Spleen (tissue), 11 donors: Measurements from ENCODE around the gene HOXB6. TPM values are rescaled to one million over a fixed set of nuclear protein-coding genes. Genes with fewer than 3 reads are reported as not detected.
A peak's percentile ranks its signal among the peaks of the same experiment; 100 is the strongest.

Experiments
- DNase-seq: peaks from one replicate; pipeline ENCODE4 v3.0.0-alpha.2; 2020
- H3K27ac ChIP-seq, 8 donors: fragments of 200-600 bp; sonication (generic) in 7 of 8; 1 replicate in 4 of 8; 2 replicates in 4 of 8; pipeline versions ENCODE4 v1.5.0 to v1.8.0; 2016 to 2021; ENCODE audit warnings: inconsistent platforms in 4 of 8, mild to moderate bottlenecking in 4 of 8, moderate library complexity in 1 of 8
- H3K27me3 ChIP-seq, 7 donors: fragments of 200-600 bp; sonication (generic) in 6 of 7; replicated peaks in 1 of 7; 1 replicate in 4 of 7; 2 replicates in 3 of 7; pipeline versions ENCODE4 v1.5.0 to v1.8.0; 2016 to 2021; ENCODE audit warnings: inconsistent platforms in 3 of 7, mild to moderate bottlenecking in 1 of 7
- H3K36me3 ChIP-seq, 6 donors: fragments of 200-600 bp; sonication (generic) in 5 of 6; 1 replicate in 4 of 6; 2 replicates in 2 of 6; pipeline versions ENCODE4 v1.5.0 to v1.8.0; 2016 to 2021; ENCODE audit warnings: inconsistent platforms in 2 of 6
- H3K4me1 ChIP-seq, 6 donors: fragments of 200-600 bp; sonication (generic) in 5 of 6; 1 replicate in 3 of 6; 2 replicates in 3 of 6; pipeline versions ENCODE4 v1.5.0 to v1.8.0; 2016 to 2021; ENCODE audit warnings: inconsistent platforms in 3 of 6
- H3K4me3 ChIP-seq, 8 donors: fragments of 200-600 bp; sonication (generic) in 7 of 8; 1 replicate in 4 of 8; 2 replicates in 4 of 8; pipeline versions ENCODE4 v1.5.0 to v1.8.0; 2016 to 2021; ENCODE audit warnings: inconsistent platforms in 4 of 8, mild to moderate bottlenecking in 4 of 8, moderate library complexity in 2 of 8
- H3K9me3 ChIP-seq, 8 donors: fragments of 200-600 bp; sonication (generic) in 7 of 8; 1 replicate in 4 of 8; 2 replicates in 4 of 8; pipeline versions ENCODE4 v1.5.0 to v1.8.0; 2016 to 2021; ENCODE audit warnings: inconsistent platforms in 4 of 8
- CTCF ChIP-seq, 11 experiments: fragments of 200-600 bp in 7 of 11; fragments of 450-650 bp in 4 of 11; sonication (generic) in 4 of 11; IDR thresholded peaks in 8 of 11; conservative IDR thresholded peaks in 3 of 11; 1 replicate in 7 of 11; 2 replicates in 4 of 11; pipeline versions ENCODE4 v1.4.0 to v1.8.0; 2016 to 2021; ENCODE audit warnings: antibody characterized with exemption in 11 of 11, inconsistent platforms in 4 of 11, mild to moderate bottlenecking in 1 of 11
- POLR2A ChIP-seq, 3 donors: fragments of 450-650 bp; IDR thresholded peaks; one replicate each; pipeline ENCODE4 v1.5.1; 2017; ENCODE audit warnings: antibody characterized with exemption in 3 of 3, mild to moderate bottlenecking in 1 of 3
- POLR2AphosphoS5 ChIP-seq, 3 donors: sonication (generic); formaldehyde crosslinking; IDR thresholded peaks; one replicate each; pipeline ENCODE4 v1.5.1; 2017; ENCODE audit warnings: antibody characterized with exemption in 3 of 3
- WGBS, 5 donors: extraction: QIAGEN DNeasy Blood & Tissue Kit in 3 of 5; methylation state at CpG; one replicate each; pipeline versions ENCODE4 v1.1.5 to v1.1.7; 2013 to 2018; 5-methylcytosine and 5-hydroxymethylcytosine counted together
- intact Hi-C: fragments of 100-400 bp; cut with DNase I; formaldehyde crosslinking; loops from one replicate; pipeline ENCODE4 v1.15.0; 2023; ENCODE audit warnings: low total_unique reads
- polyA plus RNA-seq, 3 donors: library from polyadenylated mRNA; stranded (reverse); fragments of 200-250 nt; gene quantifications; one replicate each; pipeline ENCODE4 v1.2.1, GENCODE V29; 2013
- total RNA-seq, 7 donors: library from RNA; depleted of rRNA in 3 of 7; stranded (reverse); fragments of >200 nt in 3 of 7; fragmentation: NEBNext Ultra II Directional in 4 of 7; extraction: Animal tissue kit (Norgen Biotek cat#: 25700) in 4 of 7; gene quantifications; one replicate each; pipeline versions ENCODE4 v1.1.0 to v1.2.1, GENCODE V29; 2016 to 2021
- donor health status: healthy with polysubstance abuse.
- donor health status: DM: no; HTN: no; CAD: no; lungs with moderate emphysema.
- donor health status: DM: no; HTN: no; CAD: no.
- donor health status: Bipolar disorder and iron deficiency.
- donor health status: healthy.
- donor health status: DM: no; HTN: no; CAD: no.
- donor health status: DM: yes; HTN: yes; CAD: no.

The HOXB6 gene
- total and polyA plus RNA-seq, 10 donors, result 1.2 to 4.5 (median 2.9) TPM

- Histone ChIP-seq H3K27ac (no peak within 1 kb of the TSS), H3K4me3 (peak within 1 kb of the TSS; percentile 12 to 69 (median 40)), H3K36me3 (no peaks in the 10 kb centered on the region), H3K27me3 (peaks cover 15 to 100% (median 100%) of the 10 kb centered on the region in 7 donors), H3K9me3 (no peaks in the 10 kb centered on the region), H3K4me1 (peaks cover 22 to 31% (median 26%) of the 10 kb centered on the region in 6 donors)
- WGBS, 5 donors, result 3 to 5% (median 3%) methylated on average over 37 to 49 of the region's 50 CpGs
- DNase-seq, result no peak
- intact Hi-C loops, result no loop called here
- TF ChIP-seq POLR2AphosphoS5 (IDR thresholded peaks at IDR 0.05) (no peak), CTCF (IDR thresholded peaks at IDR 0.05 in 8 of 11, conservative IDR thresholded peaks at IDR 0.05 in 3 of 11) (no peak)
Measured at GRCh38 chr17:48626245-48627117, 21.7 kb upstream of the HOXB6 start, which contains the start of gene HOXB9. HOXB9 (minus strand) TSS chr17:48626358; CDS start chr17:48626269, 89 bp downstream.

- peak overlapping the region; percentile 12 to 69 (median 40) for H3K4me3 ChIP-seq
- intact Hi-C loops, result no loop called here
Measured at GRCh38 chr17:48625495-48626244, 20.9 kb upstream of the HOXB6 start.

GRCh38 chr17:48624544-48625494 is 20.0 kb upstream of the HOXB6 start:
- Histone ChIP-seq H3K4me3 (peak overlapping the region in 7 of 8 donors; percentile 32 to 69 (median 40)), H3K36me3 (no peaks in the 10 kb centered on the region), H3K9me3 (no peaks in the 10 kb centered on the region), H3K27ac (no peak overlapping the region), H3K4me1 (peaks cover 22 to 31% (median 26%) of the 10 kb centered on the region in 6 donors), H3K27me3 (peaks cover 16 to 100% (median 100%) of the 10 kb centered on the region in 7 donors)
- 2 to 3% (median 3%) methylated on average over 49 to 66 of the region's 66 CpGs for WGBS, 5 donors
- TF ChIP-seq POLR2A (IDR thresholded peaks at IDR 0.05) (no peak), POLR2AphosphoS5 (IDR thresholded peaks at IDR 0.05) (no peak), CTCF (IDR thresholded peaks at IDR 0.05 in 8 of 11, conservative IDR thresholded peaks at IDR 0.05 in 3 of 11) (no peak)
- intact Hi-C loops, result no loop called here
- no peak for DNase-seq

More at GRCh38 chr17:48625495-48626244, 20.9 kb upstream of the HOXB6 start:
- no peak for DNase-seq
- Histone ChIP-seq H3K27me3 (peaks cover 15 to 100% (median 100%) of the 10 kb centered on the region in 7 donors), H3K4me1 (peaks cover 22 to 31% (median 26%) of the 10 kb centered on the region in 6 donors), H3K9me3 (no peaks in the 10 kb centered on the region), H3K36me3 (no peaks in the 10 kb centered on the region), H3K27ac (no peak overlapping the region)
- no peak for TF ChIP-seq POLR2AphosphoS5 (IDR thresholded peaks at IDR 0.05)
- no peak for TF ChIP-seq POLR2A (IDR thresholded peaks at IDR 0.05)
- TF ChIP-seq CTCF (IDR thresholded peaks at IDR 0.05 in 8 of 11, conservative IDR thresholded peaks at IDR 0.05 in 3 of 11), result no peak
- 0 to 2% (median 1%) methylated on average over 64 to 69 of the region's 69 CpGs for WGBS, 5 donors
